Measurements from ENCODE around the gene RTN4RL2.

The RTN4RL2 gene

DNA sequence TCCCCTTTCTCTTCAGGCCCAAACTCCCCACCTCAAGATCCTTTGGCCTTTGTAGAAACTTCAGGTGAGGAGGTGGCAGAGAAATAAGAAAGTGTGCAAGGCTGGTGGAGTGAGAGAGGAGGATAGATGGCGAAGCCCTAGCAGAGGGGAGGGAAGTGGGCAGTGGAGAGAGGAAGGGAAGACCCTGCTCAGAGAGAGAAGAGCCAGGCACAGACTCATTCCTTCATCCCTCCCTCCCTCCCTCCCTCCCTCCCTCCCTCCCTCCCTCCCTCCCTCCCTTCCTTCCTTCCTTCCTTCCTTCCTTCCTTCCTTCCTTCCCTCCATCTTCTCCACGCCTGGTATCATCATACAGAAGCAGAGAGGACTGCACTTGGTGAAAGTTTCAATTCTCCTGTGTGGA, 21.0 kb downstream of the RTN4RL2 start:
- no peak for DNase-seq

- no peak for DNase-seq
Measured at GRCh38 chr11:57481915-57482781, 21.8 kb downstream of the RTN4RL2 start.

DNA sequence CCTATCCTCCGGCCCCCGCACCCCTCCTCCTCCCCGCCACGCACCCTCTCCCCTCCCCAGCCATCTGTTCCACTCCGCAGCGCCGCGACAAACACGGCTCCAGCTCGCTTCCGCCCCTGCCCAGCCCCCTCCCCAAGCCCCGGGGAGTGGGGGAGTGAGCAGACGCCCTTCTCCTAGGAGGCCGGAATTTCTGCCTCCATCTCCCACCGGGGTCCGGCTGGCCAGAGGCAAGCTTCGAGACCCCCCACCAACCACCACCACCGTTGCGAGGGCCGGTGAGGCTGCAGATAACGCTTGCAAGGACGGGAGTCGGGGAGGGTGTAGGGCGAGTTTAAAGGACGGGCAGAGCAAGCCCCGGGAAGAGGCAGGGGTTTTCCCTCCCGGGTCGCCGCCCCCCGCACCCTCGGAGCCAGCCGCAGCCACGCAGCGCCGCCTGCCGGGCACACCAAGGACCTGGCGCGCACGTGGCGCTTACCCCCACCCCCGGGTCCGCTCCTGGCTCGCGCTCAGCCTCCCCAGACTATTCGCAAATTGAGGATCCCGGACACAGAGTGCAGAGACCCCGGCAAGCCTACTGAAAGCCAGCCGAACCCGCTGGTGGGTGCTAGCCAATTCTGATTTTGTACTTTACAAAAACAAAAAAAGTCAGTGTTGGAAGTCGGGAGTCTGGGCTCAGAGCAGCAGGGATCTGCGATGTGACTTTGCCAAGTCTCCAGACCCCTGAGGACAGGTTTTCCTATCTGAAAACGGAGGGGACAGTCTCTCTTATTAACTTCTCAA, 22.6 kb downstream of the RTN4RL2 start:
- DNase-seq = peak; percentile 48 to 79 (median 57)

- no peak for DNase-seq
Measured at GRCh38 chr11:57483562-57483918, 23.2 kb downstream of the RTN4RL2 start.

DNA sequence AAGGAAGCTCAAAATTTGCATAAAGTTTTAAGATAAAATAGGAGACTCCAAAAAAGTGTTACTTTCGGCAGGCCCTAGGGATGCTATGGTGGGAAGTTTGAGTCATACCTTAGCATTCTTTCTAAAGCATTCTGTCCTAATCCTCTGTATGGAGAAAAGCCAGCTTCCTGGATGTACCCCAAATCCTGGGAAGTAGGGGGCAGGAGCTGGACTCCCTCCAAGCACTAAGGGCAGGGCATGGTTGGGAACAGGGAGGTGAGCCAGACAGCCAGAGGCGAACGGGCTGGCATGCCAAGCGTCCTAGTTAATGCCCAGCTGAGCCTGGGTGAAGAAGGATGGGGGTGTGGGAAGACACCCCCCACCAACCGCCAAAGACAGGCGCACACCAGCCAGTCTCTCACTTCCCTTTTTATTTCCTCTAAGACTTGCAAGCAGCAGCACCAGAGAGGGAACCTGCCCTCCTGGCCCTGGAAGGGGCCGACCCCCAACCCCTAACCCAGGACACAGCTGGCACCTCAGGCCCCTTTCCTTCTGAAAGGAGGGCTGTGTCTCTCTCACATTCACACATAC, 23.9 kb downstream of the RTN4RL2 start:
- peak; percentile 65 to 84 (median 80) for DNase-seq

DNA sequence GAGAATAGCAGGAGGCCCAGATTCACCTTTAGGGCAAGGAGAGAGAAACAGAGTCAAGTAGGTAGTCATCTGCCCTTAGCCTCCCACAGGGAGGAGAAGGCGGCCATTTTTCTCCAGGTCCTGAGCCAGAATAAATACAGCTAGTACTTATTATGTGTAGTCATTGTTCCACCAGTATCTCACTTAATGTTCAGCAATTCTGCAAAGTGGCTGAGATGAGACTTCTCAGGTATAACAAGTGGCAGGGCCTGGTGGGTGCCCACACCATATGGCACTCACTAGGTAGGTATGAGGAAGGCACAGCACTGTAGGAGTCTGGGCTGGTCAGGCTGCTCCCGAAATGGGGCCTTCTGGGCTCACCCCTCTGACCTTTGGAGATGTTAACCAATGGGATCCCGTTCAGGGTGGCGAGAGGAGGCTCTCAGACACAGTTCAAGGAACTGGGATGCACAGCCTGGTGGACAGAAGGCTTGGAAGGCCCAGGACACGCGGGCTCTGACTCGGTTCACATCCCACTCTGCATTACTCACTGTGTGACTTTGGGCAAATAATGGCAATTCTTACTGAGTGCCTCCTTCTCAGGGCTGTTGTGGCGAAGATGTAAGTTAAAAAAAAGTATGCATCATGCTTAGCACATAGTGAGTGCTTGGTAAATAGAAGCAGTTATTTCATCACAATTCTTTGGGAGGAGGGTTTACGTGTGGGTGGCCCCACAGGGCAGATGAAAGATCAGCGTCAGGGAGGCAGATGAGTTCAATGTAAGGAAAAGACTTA, 25.1 kb downstream of the RTN4RL2 start:
- peak; percentile 89 to 96 (median 91) for DNase-seq

- no peak for DNase-seq
Measured at GRCh38 chr11:57487021-57487778, 26.9 kb downstream of the RTN4RL2 start.

GRCh38 chr11:57487920-57488659, 27.8 kb downstream of the RTN4RL2 start:
- DNase-seq = no peak

DNA sequence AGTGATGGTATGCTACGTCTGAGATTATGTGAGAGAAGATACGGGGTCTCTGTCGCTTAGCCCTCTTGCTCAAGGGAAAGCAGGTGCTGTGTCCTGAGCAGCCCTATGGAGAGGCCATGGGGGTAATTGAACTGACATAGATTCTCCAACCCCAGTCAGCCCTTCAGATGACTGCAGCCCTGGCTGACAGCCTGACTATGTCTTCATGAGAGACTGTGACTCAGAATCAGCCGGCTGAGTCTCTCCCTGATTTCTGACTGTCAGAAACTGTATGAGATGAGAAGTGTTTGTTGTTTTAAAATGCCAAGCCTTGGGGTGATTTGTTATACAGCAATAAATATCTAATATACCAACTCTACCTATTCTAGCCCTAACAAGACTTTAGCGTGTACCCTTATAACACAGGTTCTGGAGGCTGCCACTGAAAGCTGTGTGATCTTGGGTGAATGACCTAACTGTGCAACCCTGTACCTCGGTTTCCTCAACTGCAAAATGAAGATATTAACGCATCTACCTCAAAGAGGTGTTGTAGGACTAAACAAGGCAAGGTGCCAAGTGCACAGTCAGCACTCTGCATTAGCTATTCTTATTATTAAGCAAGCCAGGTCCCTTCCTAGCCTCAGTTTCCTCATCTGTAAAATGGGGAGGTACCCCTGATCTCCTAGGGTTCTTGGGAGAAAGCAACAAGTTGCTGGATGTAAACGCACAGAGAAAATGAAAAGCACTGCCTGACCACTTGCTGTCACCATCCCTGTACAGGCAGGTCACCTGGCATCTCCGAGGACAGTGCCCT, 30.3 kb downstream of the RTN4RL2 start:
- peak; percentile 63 to 82 (median 74) for DNase-seq

DNA sequence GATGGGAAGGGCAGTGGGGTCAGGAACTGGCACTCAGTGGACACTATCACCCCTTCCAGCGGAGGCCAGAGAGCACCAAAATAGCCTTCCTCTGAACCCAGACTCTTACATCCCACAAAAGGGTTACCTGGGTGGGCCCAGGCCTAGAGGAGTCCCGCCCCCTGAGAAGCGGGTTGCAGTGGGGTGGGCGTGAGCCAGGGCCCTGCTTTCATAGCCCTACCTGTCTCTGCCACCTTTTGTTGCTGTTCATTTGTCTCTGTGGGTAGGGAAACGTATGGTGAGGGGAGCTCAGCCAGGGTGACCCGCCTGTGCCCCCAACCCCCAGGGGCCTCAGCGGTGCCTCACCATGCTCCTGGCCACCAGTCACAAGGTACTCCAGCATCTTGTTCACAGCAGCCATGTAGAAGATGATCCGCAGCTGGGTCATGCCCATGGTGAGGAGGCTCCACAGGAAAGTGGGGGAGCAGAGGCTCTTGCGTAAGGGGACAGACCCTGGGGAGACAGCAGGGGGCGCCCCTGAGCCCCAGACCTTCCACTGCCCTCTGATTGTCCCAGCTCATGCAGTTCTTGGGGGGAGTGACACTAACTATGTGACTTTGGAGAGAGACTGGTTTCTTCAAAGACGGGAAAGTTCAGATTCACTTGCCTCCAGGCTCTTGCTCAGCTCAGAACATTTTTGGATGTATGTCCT, 31.2 kb downstream of the RTN4RL2 start:
- DNase-seq = peak; percentile 74 to 85 (median 80)

DNA sequence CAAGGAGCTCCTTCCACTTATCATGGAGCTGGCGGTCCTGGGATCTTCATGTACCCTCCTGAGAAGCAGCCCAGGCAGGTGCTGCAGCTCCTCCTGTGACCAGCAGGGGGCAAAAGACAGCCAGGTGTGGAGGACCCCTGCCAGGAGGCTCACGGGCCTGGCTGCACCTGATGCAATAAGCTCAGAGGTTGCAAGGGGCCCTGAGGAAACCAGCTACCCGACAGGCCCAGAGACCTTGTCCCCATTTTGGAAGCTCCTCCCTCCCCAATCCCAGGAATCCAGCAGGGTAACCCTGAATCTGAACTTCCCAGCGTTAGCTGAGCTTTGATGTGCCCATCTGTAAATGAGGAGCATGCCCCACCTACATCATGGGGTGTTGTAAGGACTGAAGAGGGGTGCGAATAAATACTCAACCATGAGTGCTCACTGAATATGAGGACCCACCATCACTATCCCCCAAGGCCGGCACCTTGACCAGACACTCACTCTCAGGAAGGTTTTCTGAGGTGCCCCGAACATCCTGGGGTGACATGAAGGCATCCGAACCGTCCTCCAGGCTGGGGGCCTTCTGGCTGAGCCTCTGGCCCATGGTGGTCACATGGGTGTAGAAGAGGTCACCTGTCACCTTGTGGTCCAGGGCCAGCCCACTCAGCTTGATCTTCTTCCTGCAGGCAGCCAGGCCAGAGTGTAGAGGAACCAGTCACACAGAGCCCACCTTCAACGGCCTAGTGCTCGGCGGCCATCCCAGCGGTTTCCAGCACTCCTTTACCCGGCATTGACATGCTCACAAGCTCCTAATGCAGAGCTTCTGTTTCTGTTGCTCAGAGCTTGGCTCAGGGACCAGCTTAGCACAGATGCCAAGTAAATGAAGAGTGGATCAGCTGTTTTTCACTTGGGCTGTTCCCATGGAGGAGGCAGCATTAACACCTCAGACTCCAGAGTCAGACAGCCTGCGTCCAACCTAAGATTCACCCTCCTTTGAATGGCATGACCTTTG, 33.5 kb downstream of the RTN4RL2 start:
- DNase-seq = peak; percentile 11 to 57 (median 28)

DNA sequence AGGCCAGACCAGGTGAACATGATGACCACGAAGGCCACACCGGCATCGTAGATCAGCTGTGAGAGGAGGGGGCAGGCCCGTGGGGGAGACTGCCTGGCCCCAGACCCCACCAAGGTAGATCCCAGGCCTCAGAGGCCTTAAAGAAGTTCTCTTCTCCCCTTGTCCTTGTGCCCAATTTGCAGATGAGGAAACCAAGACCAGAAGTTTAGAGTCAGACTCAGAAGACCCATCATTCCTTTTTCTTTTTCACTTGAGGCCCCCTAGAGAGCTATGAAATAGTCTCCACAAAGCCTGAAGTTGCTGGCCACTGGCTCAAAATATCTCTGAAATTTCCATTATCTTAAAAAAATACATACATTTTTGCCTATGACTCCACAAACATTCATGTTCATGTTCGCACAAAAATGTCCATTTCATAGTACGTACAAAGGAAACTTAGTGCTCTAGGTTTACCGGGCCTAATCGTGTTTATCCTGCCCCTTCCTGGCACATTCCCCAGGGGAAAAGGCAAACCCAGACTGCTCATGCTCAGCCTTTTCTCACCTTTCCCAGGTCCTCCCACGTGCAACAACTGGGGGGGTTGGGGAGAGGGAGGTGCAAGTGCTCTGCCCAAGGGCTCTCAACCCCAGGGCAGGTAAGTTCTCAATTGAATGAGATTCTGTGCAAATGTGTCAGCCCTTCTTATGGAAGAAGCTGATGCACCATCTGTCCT, 35.9 kb downstream of the RTN4RL2 start:
- no peak for DNase-seq

DNA sequence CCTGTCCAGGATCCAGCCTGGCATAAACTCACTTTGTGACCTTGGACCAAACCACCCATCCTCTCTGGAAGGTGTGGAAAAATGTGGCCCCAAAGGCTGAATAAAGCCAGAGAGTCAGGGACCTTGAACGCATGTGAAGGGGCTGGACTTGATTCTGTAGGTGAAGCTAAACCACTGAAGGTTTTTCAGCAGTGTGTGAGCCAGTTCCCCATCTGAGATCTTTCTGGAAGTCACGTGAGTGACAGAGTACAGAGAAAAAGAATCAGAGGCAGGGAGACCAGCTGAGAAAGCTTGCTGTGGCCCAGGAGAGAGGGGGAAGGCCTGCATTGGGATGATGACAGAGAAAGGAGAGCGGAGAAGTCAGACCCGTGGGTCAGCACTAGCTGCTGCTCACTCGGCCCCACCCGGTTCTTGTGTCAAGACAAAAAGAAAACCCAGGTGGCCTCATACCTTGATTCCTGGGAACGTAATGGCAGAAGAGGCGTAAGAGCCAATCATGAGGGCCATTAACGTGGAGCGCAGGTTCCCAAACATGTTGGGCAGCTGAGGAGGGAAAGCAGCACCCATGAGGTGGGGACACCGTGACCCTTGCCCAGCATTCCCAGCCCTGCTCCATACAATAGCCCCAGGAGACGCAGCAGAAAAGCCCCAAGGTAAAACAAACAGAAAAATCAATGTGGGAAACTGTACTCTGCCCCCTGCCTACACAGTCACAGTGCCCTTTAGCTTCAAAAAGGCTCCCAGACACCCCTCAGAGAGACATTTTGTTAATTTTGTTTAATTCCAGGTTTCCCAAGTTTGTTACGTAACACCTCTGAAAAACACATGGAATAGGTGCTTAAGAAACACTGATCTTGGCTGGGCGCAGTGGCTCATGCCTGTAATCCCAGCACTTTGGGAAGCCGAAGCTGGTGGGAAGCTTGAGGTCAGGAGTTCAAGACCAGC, 37.2 kb downstream of the RTN4RL2 start:
- no peak for DNase-seq

- DNase-seq = no peak
Measured at GRCh38 chr11:57498540-57498939, 38.2 kb downstream of the RTN4RL2 start.

DNA sequence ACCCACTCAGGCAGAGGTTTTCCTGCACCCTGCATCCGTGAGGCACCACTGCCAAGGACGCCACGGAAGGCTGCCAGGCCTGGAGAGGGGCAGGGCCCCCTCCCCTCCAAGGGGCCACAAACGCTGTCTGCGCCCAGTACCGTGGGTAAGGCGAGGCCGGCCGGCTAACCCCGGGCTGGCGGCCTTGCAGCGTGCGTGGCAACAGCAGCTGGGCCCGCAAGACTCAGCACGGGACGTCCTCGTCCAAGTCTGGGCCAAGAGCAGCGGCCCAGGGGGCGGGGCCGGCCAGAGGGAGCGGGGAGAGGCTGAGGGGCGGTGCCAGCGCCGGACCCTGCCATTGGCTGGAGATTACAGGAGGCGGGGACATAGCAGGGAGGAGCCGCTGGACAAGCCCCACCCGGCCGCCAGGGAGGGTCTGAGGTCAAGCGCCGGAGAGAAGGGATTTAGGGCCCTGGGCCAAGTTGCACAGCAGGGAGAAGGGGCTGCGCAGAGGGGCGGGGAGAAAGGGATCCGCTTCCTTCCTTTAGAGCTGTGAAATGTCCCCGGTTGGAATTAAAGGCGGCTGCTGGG, 39.2 kb downstream of the RTN4RL2 start:
- peak; percentile 92 to 95 (median 93) for DNase-seq

GRCh38 chr11:57499983-57500461, 39.7 kb downstream of the RTN4RL2 start:
- DNase-seq = no peak
